Activated naive CD8-positive, alpha-beta T cell treated with anti-CD3 and anti-CD28 coated beads, Interleukin-2, amount 50 U/mL, for 16 hours (primary cell): Measurements from ENCODE around the gene PCYOX1L.

Experiments used
- DNase-seq: peaks from one replicate; pipeline ENCODE4 v3.0.0-alpha.2; 2020; ENCODE audit warnings: low read depth, low spot score

The PCYOX1L gene

GRCh38 chr5:149367249-149367971 is 9.6 kb downstream of the PCYOX1L start:
- DNase-seq: peak; percentile 28

DNA sequence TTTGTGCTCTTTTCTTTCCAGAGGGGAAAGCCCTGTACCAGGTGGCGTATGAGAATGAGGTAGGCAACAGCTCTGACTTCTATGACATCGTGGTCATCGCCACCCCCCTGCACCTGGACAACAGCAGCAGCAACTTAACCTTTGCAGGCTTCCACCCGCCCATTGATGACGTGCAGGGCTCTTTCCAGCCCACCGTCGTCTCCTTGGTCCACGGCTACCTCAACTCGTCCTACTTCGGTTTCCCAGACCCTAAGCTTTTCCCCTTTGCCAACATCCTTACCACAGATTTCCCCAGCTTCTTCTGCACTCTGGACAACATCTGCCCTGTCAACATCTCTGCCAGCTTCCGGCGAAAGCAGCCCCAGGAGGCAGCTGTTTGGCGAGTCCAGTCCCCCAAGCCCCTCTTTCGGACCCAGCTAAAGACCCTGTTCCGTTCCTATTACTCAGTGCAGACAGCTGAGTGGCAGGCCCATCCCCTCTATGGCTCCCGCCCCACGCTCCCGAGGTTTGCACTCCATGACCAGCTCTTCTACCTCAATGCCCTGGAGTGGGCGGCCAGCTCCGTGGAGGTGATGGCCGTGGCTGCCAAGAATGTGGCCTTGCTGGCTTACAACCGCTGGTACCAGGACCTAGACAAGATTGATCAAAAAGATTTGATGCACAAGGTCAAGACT is 10.3 kb downstream of the PCYOX1L start:
- DNase-seq: no peak

DNA sequence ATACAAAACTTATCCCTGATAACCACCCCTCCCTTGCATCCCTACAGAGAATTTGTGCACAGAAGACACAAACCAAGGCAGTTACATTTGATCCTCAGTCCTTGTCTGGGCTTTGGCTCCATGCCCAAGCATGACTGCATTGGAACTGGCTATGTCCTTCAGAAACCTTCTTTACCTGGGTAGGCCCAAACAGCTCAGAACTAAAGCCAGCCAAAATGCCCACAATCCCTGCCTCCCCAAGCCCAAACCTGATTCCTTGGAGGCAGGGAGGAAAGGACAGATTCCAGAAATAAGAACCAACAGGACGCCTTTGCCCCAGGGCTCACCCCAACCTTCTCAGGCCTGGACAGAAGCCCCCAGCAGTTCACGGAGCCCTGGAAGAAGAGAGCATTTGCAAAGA is 13.0 kb downstream of the PCYOX1L start:
- DNase-seq: no peak

GRCh38 chr5:149371296-149371962 is 13.6 kb downstream of the PCYOX1L start:
- peak; percentile 43 for DNase-seq

DNA sequence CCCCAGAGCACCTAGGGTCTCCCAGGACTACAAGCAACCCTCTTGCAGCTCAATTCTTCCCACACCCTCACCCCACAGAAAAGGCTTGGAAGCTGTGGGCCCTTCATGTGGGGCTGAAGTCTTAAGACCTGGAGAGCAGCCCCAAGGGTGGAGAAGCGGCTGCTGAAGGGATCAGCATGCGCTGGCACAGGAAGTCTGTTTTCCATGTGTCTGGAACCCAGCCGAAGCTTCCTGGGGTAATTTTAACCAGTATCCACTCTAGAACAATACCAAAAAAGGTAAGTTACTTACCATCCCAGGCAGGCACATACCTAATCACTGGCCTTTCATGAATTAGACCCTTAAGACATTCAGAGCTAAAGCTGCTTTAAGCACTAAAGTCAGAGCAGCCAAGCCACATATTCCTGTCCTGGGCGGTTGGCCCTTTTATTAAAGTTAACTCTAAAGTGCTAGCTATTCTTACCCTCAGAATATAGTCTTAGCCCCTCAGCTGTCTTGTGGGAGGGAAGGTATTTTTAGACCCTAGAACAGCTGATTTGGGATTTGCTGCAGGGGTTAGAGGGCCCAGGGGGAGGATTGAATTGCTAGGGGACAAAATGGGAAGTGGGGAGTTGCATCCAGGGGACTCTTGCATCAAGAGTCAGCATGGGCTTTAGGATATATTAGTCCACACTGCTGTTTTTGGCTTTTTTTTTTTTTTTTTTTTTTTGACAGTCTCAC is 14.4 kb downstream of the PCYOX1L start:
- DNase-seq: no peak

- DNase-seq: no peak
Measured at GRCh38 chr5:149372932-149373331, 15.1 kb downstream of the PCYOX1L start.

- DNase-seq: no peak
Measured at GRCh38 chr5:149374303-149374702, 16.5 kb downstream of the PCYOX1L start.

GRCh38 chr5:149374801-149375200 is 17.0 kb downstream of the PCYOX1L start:
- DNase-seq: no peak

GRCh38 chr5:149375434-149375833 is 17.6 kb downstream of the PCYOX1L start:
- DNase-seq: no peak

DNA sequence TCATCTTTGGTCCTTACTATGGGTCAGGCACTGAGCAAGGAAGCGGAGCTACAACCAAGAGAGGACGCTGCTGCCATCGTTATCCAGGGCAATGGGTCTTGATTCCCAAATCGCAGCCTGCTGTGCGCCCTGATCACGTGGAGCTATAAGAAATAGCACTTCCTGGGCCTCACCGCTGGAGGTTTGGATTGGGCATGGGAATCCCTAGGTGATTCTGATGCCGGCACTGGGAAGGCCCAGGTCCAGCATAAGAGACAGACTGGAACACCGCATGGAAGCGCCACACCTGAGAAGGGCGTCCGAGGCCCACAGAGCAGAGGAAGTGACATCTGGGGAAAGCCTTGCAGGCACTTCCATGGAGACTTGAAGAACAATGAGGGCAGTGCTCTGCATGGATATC is 18.3 kb downstream of the PCYOX1L start:
- no peak for DNase-seq

GRCh38 chr5:149376711-149377447 is 19.0 kb downstream of the PCYOX1L start:
- DNase-seq: no peak

DNA sequence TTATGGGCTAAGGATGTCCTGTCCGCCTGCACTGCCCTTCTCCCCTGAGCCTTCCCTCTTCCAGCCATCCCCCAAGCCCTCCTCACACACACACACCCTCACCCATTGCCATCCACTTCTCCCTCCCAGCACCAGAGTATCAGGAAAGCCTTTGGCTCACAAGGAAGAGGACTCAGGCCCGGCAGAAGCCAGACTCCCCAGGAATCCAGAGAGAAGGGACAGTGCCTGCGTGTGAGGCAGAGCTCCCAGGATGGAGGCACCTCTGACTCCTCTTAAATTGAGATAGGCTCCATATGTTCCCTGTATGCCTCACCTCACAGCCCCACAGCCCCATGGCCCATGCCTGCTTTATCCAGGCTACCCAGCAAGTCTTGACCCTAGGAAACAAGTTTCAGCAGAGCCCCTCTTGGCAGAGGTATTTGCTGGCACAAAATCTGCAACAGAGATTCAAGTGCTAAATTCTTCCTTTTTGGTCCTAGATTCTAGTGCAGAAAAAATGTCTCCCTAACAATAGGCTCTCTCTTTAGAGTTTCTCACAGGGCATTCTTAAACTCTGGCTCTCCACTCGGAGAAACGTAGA is 20.5 kb downstream of the PCYOX1L start:
- DNase-seq: no peak

DNA sequence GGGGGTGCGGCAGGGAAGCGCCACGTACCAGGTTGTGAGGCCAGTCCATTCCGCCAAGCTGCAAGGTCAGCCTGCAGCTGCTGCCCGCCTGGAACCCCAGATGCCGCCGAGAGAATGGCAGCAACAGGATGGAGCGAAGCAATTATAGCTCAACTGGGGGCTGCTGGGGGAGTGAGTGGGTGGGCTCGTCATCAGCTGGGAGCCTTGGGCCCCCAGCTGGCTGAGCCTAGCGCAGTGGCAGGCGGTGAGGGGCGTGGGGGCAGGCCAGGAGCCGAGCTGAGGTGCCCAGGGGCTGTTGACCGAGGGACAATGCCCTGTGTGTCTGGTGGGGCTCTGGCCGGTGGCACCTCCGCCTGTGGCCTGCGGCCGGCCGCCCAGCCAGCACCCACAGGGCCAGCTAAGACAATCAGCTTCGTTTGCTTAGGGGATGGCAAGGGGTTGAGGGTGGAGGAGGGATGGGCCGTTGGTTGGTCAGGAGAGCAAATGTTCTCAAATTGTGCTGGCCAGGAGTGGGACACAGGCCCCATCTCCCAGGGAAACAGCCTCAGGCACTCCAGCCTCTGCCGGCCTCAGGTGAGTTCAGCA is 21.4 kb downstream of the PCYOX1L start, which contains the start of gene IL17B:
Gene IL17B, minus strand, starts transcription at position 116 of the 585 bp plus-strand sequence. Its CDS starts 67 bp downstream, at position 49.
- no peak for DNase-seq

DNA sequence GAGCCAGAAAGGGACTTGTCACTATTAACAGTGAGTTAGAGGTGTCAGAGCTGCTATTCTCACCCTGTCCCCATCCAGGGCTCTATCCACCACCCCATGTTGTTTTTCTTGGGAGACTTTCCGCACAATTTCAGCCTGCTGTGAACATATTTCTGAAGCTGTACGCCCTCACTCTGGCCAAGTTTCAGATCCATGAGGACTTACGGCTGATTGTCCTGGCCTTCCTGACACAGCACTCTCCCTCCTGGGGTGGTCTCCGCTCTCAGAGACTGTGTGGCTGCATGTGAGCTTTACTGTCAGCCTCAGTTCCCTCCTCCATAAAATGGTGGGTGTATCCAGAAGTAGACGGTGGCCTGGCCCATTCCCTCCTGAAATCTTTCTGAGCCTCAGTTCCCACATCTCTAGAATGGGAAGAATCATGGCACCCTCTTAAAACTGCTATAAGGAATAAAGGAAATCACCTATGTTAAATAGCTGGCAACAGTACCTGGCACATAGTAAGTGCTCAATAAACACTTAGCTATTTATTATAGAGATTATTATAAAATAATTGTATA is 22.1 kb downstream of the PCYOX1L start:
- no peak for DNase-seq

GRCh38 chr5:149380466-149381121 is 22.7 kb downstream of the PCYOX1L start:
- DNase-seq: no peak

DNA sequence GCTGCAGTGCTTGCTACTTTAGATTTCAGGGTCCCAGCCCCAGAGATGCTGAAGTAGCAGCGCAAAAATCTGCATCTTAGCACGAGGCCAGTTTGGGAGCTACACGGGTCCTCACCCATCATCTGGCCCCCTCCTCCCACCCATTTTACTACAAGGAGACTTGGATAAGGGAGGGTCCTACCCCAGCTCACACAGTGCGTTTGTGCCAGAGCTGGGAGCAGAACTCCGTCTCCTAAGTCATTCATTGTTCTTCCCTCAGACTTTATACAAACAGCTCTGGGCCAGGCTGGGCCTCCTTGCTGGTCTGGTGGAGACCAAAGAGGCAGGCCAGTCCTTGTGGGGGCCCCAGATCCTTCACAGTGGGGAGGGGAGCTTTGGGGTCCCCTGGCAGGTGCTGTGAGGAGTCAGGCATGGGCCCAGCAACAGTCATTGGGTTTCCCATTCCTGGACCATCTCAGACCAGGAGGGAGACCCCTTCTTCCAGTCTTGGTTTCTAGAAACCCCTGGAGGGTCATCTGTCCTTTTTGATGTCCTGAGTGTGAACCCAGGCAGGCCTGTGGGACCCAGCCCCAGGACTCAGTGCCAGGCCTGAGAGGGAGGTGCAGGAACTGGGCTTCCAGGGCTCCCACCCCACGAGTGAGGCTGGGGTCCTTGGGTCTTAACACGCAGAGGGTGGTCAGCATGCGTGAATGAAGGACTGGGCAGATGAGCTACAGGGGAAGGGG is 23.6 kb downstream of the PCYOX1L start:
- DNase-seq: no peak

GRCh38 chr5:149381986-149382338 is 24.1 kb downstream of the PCYOX1L start:
- peak; percentile 49 for DNase-seq

DNA sequence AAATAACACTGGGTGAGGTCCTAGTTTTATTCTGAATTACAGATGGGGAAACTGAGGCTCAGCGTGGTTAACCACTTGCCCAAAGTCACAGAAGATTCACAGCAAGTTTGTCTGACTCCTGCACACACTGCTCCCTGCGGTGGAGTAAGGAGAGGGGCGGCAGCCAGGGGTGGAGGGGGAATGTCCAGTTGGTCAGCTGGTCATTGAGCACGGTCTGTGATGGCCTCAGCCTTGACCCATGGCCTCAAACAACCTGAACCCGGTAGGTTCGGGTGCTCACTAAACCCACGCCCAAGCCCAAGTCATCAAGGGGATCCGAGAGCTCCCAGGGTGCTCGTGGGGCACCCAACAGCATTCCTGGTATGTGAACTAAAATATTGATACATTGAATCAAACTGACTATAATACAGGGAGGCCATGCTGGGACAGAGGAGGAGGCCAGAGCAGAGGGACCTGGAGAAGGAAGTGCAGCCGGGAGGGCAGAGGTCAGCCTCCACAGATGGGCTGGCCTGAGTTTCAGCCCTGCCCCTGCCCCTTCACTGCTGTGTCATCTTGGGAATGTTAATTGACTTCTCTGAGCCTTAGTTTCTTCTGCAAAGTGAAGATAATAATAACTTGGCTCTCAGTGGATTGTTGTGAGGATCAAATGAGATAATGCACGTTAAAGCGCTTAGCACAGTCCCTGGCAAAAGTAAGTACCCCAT is 24.8 kb downstream of the PCYOX1L start:
- DNase-seq: no peak
